ENCODE results near the gene ABCA4.
A peak's percentile ranks its signal among the peaks of the same experiment; 100 is the strongest.

Gene ABCA4

GRCh38 chr1:94029130-94029993 is 91.6 kb downstream of the ABCA4 start:
- DNase-seq (ENCODE audit: low read depth in 2 of 2, low spot score in 1 of 2): no peak

DNA sequence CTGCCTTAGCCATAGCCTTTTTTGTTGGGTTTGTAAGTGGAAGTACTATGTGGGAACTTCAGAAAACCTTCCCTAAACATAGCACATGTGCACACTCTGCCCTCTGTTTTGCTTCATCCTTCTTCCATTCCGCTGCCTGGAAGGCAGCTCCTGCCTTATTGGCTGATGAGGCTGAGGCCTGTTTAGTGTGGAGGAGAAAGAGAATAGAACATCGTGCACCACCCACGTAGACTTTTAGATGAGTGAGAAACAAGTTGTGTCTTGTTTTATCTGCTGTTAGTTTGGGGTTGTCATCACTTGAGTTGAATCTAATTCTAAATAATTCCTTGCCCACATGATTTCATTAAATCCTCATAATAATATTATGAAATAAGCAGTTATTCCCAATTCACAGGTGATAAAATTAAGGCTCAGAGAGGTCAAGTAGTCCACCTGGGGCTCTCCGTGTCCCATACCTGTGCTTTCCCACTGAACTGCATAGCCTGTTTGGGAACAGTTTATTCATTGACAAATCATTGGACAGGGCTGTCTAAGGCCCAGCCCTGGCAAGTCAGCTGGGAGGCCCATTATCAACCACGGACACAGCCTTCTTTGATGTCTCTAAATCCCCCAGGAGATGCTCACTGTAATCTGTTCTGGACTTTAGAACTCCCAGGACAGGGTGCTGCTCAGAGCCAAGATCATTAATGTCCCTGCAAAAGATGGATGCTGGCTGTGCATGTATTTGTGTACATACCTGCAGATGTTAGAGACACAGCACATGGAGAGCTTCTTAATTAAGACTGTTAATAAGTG is 93.0 kb downstream of the ABCA4 start:
- no peak for DNase-seq (ENCODE audit: low read depth in 2 of 2, low spot score in 1 of 2)

GRCh38 chr1:94026619-94027380 is 94.1 kb downstream of the ABCA4 start:
- DNase-seq (ENCODE audit: low read depth in 2 of 2, low spot score in 1 of 2): no peak

- DNase-seq (ENCODE audit: low read depth in 2 of 2, low spot score in 1 of 2): no peak
Observed at GRCh38 chr1:94025383-94026340, 95.3 kb downstream of the ABCA4 start.

DNA sequence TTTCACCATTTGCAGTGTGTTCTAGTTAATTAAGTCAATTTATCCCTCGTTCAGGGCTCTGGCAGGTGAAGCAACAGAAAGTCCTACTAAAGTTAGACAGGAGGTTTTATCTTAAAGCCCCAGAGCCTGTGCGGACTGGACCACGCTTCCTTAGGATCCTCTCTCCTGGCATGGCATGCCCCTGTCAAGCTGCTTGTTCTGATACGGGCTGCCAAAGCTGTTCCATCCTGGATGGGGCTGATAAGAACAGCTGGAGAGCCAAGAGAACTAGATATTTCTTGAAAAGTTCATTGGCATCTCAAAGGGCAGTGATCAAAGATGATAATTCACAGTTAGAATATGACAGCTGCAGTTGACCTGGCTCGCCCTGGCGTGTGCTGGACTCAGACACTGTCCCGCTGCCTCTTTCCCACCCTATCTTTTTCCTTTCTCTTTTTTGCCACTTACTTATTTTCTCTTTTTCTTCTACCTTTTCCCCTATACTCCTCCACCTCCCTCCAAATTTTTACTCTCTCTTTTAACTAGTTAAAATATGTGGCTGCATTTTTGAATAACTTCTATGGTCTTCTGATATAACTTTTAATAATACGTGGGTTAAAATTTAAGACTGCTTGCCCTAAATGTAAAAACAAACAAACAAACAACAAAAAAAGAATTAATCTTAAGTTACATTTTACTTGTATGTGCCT is 96.7 kb downstream of the ABCA4 start:
- no peak for DNase-seq (ENCODE audit: low read depth in 2 of 2, low spot score in 1 of 2)

GRCh38 chr1:94022471-94023189 is 98.3 kb downstream of the ABCA4 start:
- DNase-seq (ENCODE audit: low read depth in 2 of 2, low spot score in 1 of 2): no peak

DNA sequence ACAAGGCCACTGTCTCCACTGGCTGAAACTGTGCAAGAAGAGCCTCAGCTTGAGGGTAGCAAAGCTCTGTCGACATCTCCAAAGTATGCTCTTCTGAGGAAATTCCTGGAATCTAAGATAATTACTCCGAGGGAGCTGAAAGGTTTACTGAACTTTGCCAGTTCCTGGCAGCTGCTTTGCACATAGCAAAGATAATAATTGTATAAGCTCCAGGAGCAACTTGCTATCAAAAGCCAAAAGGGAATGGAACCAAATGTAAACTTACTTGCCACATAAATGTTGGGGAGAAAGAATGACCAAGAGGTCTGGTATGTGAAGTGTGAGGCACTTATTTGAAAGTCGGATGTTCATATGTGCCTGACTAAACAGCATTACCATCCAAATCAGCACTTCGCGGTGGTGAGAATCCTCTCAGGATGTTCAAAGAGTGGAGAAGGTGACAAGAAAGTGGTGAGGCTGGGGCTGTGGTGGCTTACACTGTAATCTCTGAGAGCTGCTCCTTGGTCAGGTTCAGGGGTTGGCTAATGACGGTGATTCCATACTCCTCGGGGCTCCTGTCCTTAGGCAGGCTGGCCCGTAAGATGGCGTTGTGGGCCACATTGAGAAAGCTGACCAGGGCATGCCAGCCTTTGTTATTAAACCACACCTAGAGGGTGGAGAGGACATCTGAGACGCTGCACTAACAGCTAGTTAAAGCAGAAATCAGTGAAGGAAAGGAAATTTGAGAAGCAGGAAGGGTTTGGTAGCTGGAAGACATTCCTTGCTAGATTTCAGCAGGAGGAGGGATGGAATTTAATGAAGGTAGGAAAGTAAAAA is 100.0 kb downstream of the ABCA4 start:
- no peak for DNase-seq (ENCODE audit: low read depth in 2 of 2, low spot score in 1 of 2)

- DNase-seq (ENCODE audit: low read depth in 2 of 2, low spot score in 1 of 2): no peak
Observed at GRCh38 chr1:94019327-94019726, 101.6 kb downstream of the ABCA4 start.

- DNase-seq (ENCODE audit: low read depth in 2 of 2, low spot score in 1 of 2): peak in 1 of 2 donors; percentile 12
Observed at GRCh38 chr1:94017155-94017829, 103.7 kb downstream of the ABCA4 start.

DNA sequence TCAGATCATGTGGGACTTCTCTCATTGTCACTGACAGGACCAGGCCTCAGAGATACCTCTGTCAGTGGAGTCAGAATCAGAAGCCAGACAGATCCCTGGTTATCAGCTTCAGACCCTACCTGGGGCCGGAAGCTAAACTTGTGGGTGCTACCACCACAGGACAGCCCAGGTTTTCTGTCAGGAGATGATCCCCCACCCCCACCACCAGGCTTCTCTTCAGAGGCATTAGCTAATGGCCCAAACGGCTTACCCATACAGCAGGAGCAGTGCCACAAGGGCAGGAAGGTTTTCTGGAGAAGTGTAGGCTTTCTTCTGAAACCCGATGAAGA is 105.5 kb downstream of the ABCA4 start:
- DNase-seq (ENCODE audit: low read depth in 2 of 2, low spot score in 1 of 2): no peak

GRCh38 chr1:94014635-94015488 is 106.1 kb downstream of the ABCA4 start:
- no peak for DNase-seq (ENCODE audit: low read depth in 2 of 2, low spot score in 1 of 2)

DNA sequence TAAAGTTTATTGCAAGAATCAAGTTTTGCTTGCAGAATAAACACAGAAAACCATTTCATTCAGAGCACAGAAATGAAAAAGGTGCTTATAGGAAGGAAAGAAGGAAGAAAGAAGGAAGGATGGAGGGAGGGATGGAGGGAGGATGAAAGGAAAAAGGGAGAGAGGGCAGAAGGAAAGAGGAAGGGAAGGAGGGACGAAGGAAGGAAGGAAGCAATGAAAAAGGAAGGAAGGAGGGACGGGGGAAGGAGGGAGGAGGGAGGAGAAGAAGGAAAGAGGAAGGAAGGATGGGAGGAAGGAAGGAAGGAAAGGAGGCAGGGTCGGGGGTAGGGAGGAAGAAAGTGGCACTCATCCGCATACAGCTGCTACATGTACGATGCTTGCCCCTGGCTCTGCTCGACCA is 106.9 kb downstream of the ABCA4 start:
- no peak for DNase-seq (ENCODE audit: low read depth in 2 of 2, low spot score in 1 of 2)

DNA sequence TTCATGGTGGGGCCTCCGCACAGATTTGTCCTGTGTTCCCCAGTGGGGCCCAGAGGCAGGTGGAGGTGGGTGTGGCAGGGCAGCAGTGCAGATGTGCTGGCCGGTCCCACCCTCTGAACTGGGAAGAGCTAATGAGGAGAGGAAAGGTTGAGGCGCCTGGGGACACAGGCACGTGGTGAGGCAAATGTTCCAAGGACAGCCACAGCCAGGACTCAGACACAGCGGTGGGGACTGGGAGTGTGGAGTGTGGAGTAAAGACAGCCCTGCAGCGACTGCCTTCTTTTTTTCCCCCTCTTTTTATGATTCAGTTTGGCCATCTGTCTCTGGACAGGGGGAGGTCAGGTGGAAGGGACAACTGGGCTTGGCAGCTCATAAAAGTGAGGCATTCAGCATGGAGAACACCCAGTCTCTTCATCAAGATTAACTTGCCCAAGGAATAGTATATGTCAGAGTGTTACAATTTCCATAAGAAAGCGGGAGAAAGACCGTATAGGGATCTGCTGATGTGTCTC is 107.5 kb downstream of the ABCA4 start:
- no peak for DNase-seq (ENCODE audit: low read depth in 2 of 2, low spot score in 1 of 2)

GRCh38 chr1:94012708-94013366 is 108.1 kb downstream of the ABCA4 start:
- no peak for DNase-seq (ENCODE audit: low read depth in 2 of 2, low spot score in 1 of 2)

- no peak for DNase-seq (ENCODE audit: low read depth in 2 of 2, low spot score in 1 of 2)
Observed at GRCh38 chr1:94011709-94012595, 109.0 kb downstream of the ABCA4 start.
